ENCODE measurements around the gene HCAR2.
"Not testable (repeated sequence)": the region's sequence is repeated elsewhere in the genome, so short reads cannot be mapped to it uniquely, and the experiment has no call there.

- not testable (repeated sequence) for TF ChIP-seq CTCF, POLR2A (IDR thresholded peaks at IDR 0.05)
Observed at GRCh38 chr12:122703841-122704240, 684 bp upstream of the HCAR2 start.

Data from lower leg skin (tissue), 3 donors.